PC-9 (cell line): ENCODE measurements around the gene NSD2. TPM values are rescaled to one million over a fixed set of nuclear protein-coding genes. Genes with fewer than 3 reads are reported as not detected.

Source experiments
- BruUV-seq: library from RNA; stranded (reverse); fragments of 400-500 nt; replicated peaks from 2 replicates; lab custom pipeline; 2021; lab: Mats Ljungman, UMichigan
- CTCF ChIA-PET: fragments of 300-600 bp; sonication (Branson Sonifier 250); formaldehyde crosslinking; loops from one replicate; lab custom pipeline; 2022; ENCODE audit warnings: antibody characterized with exemption; lab: Charles Lee
- POLR2A ChIA-PET: fragments of 300-600 bp; sonication (Branson Sonifier 250); formaldehyde crosslinking; loops from one replicate; lab custom pipeline; 2022; ENCODE audit warnings: antibody characterized with exemption; ENCODE audit not compliant: unreplicated experiment; lab: Charles Lee
- DNase-seq, 2 experiments: peaks; one replicate each; pipeline versions ENCODE4 v3.0.0 to v3.0.0-alpha.2; 2015 to 2022; ENCODE audit warnings: mixed read lengths in 1 of 2
- H2AFZ ChIP-seq: fragments of 200-600 bp; sonication (generic); 2 replicates; pipeline ENCODE4 v1.8.1; 2017; ENCODE audit warnings: antibody characterized with exemption
- H3F3A ChIP-seq: fragments of 200-600 bp; sonication (generic); 2 replicates; pipeline ENCODE4 v1.8.1; 2017; ENCODE audit warnings: antibody characterized with exemption, mild to moderate bottlenecking, low read depth; ENCODE audit not compliant: insufficient read depth
- H3K27ac ChIP-seq: fragments of 200-600 bp; sonication (generic); 2 replicates; pipeline ENCODE4 v1.6.1; 2016; ENCODE audit warnings: mixed run types
- H3K27me3 ChIP-seq: fragments of 200-600 bp; sonication (generic); 2 replicates; pipeline ENCODE4 v1.6.1; 2016; ENCODE audit warnings: low read depth, mixed run types; ENCODE audit not compliant: insufficient read depth
- H3K36me3 ChIP-seq: fragments of 200-600 bp; sonication (generic); 2 replicates; pipeline ENCODE4 v1.6.1; 2016; ENCODE audit warnings: low read depth, mixed run types
- H3K4me1 ChIP-seq: fragments of 200-600 bp; sonication (generic); replicated peaks from 2 replicates; pipeline ENCODE4 v1.6.1; 2016; ENCODE audit warnings: mixed run types; ENCODE audit not compliant: insufficient read depth
- H3K4me2 ChIP-seq: fragments of 200-600 bp; sonication (generic); 2 replicates; pipeline ENCODE4 v1.6.1; 2017; ENCODE audit warnings: mixed run types
- H3K4me3 ChIP-seq: fragments of 200-600 bp; sonication (generic); 2 replicates; pipeline ENCODE4 v1.6.1; 2016; ENCODE audit warnings: mixed run types
- H3K79me2 ChIP-seq: fragments of 200-600 bp; sonication (generic); 2 replicates; pipeline ENCODE4 v1.6.1; 2017; ENCODE audit warnings: low read depth, mixed run types
- H3K9me2 ChIP-seq: fragments of 200-600 bp; sonication (generic); 2 replicates; pipeline ENCODE4 v1.8.1; 2017; ENCODE audit warnings: mild to moderate bottlenecking; ENCODE audit not compliant: insufficient read depth
- H3K9me3 ChIP-seq: fragments of 200-600 bp; sonication (generic); 2 replicates; pipeline ENCODE4 v1.8.1; 2016; ENCODE audit warnings: low read depth; ENCODE audit not compliant: insufficient read depth
- H4K20me1 ChIP-seq: fragments of 200-600 bp; sonication (generic); 2 replicates; pipeline ENCODE4 v1.8.1; 2017; ENCODE audit not compliant: insufficient read depth
- CTCF ChIP-seq: fragments of 200-600 bp; sonication (generic); conservative IDR thresholded peaks from 2 replicates; pipeline ENCODE4 v1.6.1; 2017; ENCODE audit warnings: mixed run types, antibody characterized with exemption, mild to moderate bottlenecking, moderate library complexity
- EZH2 ChIP-seq: fragments of 200-600 bp; sonication (generic); IDR thresholded peaks from 2 replicates; pipeline ENCODE4 v1.8.0; 2017; ENCODE audit warnings: antibody characterized with exemption, low read depth
- intact Hi-C: fragments of 100-400 bp; cut with micrococcal nuclease; formaldehyde crosslinking; loops from one replicate; pipeline ENCODE4 v1.10.0; 2022; ENCODE audit not compliant: unreplicated experiment
- total RNA-seq: library from RNA; stranded (reverse); gene quantifications from 2 replicates; pipeline ENCODE4 v1.2.3, GENCODE V29; 2021

The NSD2 gene
- total RNA-seq, 1 experiment from 2014 or later = 176 TPM

- intact Hi-C loops = no loop called here
- Histone ChIP-seq H3K4me1 (no peaks in the 10 kb centered on the region), H3K9me2 (no peaks in the 10 kb centered on the region), H3K4me3 (no peak overlapping the region), H3K4me2 (no peak overlapping the region), H3K9me3 (no peaks in the 10 kb centered on the region), H3K79me2 (no peaks in the 10 kb centered on the region), H3K27me3 (no peaks in the 10 kb centered on the region), H2AFZ (no peak overlapping the region), H3K36me3 (0 out of 2 replicates have a peak, but pooled peaks cover 4% of the 10 kb centered on the region), H3K27ac (no peak overlapping the region), H3F3A (no peaks in the 10 kb centered on the region), H4K20me1 (no peaks in the 10 kb centered on the region)
- CTCF ChIA-PET = no interaction called here
- POLR2A ChIA-PET = no interaction called here
- no peak for TF ChIP-seq CTCF
- TF ChIP-seq EZH2 = no peak
- DNase-seq = no peak
- no TSS peak for BruUV-seq
Measured at GRCh38 chr4:1948232-1948631, 77.0 kb downstream of the NSD2 start.

GRCh38 chr4:1948892-1949436 lies 77.8 kb downstream of the NSD2 start:
- intact Hi-C loops = no loop called here

GRCh38 chr4:1950369-1950768 lies 79.2 kb downstream of the NSD2 start:
- Histone ChIP-seq H3K4me3 (no peak overlapping the region), H3K27ac (no peak overlapping the region), H3K9me2 (no peaks in the 10 kb centered on the region), H3K36me3 (no peaks in the 10 kb centered on the region), H3K4me1 (no peaks in the 10 kb centered on the region), H3F3A (peaks cover under 1% of the 10 kb centered on the region; the same call in 1 of the 2 replicates), H4K20me1 (no peaks in the 10 kb centered on the region), H3K27me3 (no peaks in the 10 kb centered on the region), H3K9me3 (no peaks in the 10 kb centered on the region), H3K79me2 (no peaks in the 10 kb centered on the region), H3K4me2 (no peak overlapping the region), H2AFZ (no peak overlapping the region)
- intact Hi-C loops = no loop called here
- no peak for DNase-seq
- TF ChIP-seq CTCF (no peak), EZH2 (no peak)
- CTCF ChIA-PET = no interaction called here
- POLR2A ChIA-PET = no interaction called here
- no TSS peak for BruUV-seq

More at GRCh38 chr4:1948892-1949436, 77.8 kb downstream of the NSD2 start:
- DNase-seq = no peak
- no peak for TF ChIP-seq CTCF
- no peak for TF ChIP-seq EZH2
- Histone ChIP-seq H3K36me3 (no peaks in the 10 kb centered on the region), H3F3A (no peaks in the 10 kb centered on the region), H3K9me2 (no peaks in the 10 kb centered on the region), H3K4me3 (no peak overlapping the region), H3K27ac (no peak overlapping the region), H3K4me1 (no peaks in the 10 kb centered on the region), H4K20me1 (no peaks in the 10 kb centered on the region), H3K4me2 (no peak overlapping the region), H3K27me3 (no peaks in the 10 kb centered on the region), H3K79me2 (no peaks in the 10 kb centered on the region), H3K9me3 (no peaks in the 10 kb centered on the region), H2AFZ (no peak overlapping the region)
- ChIA-PET CTCF (no interaction called here), POLR2A (no interaction called here)
- no TSS peak for BruUV-seq
